NCI-H128 (cell line): ENCODE data around the gene S100A13.
"Not testable (repeated sequence)": the region's sequence is repeated elsewhere in the genome, so short reads cannot be mapped to it uniquely, and the experiment has no call there.

Experiments used
- DNase-seq: peaks from one replicate; lab custom pipeline; 2025; ENCODE audit not compliant: unreplicated experiment; lab: John Stamatoyannopoulos, UW

S100A13 gene

DNA sequence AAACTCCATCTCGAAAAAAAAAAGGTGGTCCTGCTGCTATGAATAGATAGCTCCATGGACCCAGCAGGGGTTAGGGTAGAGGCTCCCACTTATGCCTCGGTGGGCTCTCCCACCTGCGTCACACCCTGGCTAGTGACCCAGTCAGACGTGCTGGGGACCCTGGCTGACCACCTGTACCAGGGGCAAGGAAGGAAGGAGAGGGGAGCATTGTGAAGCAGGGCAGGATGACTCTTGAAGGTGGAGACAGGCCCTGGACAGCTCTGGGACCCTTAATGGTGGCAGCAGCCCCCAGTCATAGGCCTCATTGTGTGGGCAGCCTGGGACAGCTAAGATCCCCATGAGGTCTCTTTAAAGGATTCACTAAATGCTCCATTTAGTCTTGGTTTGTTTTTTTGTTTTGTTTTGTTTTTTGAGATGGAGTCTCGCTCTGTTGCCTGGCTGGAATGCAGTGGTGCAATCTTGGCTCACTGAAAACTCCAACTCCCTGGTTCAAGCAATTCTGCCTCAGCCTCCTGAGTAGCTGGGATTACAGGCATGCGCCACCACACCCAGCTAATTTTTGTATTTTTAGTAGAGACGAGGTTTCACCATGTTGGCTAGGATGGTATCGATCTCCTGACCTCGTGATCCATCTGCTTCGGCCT, 20.8 kb upstream of the S100A13 start:
- no peak for DNase-seq

GRCh38 chr1:153647346-153647714, 20.0 kb upstream of the S100A13 start:
- DNase-seq: no peak

- no peak for DNase-seq
Observed at GRCh38 chr1:153646672-153647345, 19.5 kb upstream of the S100A13 start.

- DNase-seq: no peak
Observed at GRCh38 chr1:153643816-153644215, 16.5 kb upstream of the S100A13 start.

GRCh38 chr1:153643100-153643499, 15.8 kb upstream of the S100A13 start:
- no peak for DNase-seq

DNA sequence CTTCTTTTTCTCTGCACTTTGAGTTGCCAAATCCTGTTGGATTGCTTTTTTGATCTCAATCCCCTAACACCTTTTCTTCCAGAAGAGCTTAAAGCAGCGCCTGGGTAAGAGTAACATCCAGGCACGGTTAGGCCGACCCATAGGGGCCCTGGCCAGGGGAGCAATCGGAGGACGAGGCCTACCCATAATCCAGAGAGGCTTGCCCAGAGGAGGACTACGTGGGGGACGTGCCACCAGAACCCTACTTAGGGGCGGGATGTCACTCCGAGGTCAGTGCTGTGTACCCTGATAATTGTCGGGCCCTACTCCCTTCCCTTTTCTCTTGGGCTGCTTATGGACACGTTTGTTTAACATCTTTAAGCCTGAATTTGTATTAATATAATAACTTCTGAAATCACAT, 14.9 kb upstream of the S100A13 start:
- no peak for DNase-seq

DNA sequence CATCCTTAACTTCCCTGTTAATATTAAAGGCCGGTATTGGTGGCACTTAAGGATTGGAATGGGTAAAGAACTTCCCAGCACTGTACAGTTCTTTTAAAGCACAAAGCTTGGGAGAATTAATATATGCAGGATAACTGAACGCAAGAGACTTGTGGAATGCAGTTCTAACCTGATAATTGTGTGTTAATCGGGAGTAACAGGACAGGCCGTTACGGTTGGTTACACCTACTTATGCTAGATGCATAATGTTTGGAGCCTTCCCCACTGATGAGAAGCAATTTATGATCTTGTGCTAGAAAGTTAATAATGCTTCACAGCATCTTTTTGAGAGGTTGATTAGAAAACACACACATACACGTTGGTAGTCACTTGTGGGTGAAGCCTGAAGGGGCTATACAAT, 13.6 kb upstream of the S100A13 start:
- DNase-seq: no peak

DNA sequence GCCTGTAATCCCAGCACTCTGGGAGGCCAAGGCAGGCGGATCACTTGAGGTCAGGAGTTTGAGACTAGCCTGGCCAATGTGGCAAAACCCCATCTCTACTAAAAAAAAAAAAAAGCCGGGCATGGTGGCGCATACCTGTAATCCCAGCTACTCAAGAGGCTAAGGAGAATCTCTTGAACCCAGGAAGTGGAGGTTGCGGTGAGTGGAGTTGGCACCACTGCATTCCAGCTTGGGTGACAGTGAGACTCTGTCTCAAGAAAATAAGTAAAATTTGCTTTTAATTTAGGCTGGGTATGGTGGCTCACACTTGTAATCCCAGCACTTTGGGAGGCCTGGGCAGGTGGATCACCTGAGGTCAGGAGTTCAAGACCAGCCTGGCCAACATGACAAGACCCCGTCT, 12.9 kb upstream of the S100A13 start:
- DNase-seq: not testable (repeated sequence)

- DNase-seq: no peak
Observed at GRCh38 chr1:153639280-153639679, 12.0 kb upstream of the S100A13 start.

DNA sequence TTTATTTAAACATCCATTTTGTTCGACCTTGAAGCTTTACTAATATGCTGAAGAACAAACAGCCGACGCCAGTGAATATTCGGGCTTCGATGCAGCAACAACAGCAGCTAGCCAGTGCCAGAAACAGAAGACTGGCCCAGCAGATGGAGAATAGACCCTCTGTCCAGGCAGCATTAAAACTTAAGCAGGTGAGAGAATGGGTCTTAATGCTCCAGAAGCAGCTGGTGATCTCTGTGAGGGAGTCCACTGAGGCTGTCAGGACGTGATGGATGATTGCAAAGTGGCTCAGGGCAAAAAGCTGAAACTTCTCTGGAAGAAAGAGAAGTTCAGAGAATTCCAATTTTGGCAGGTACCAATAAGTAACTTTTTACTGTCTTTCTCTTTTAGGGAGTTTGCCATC, 11.0 kb upstream of the S100A13 start:
- DNase-seq: no peak

DNA sequence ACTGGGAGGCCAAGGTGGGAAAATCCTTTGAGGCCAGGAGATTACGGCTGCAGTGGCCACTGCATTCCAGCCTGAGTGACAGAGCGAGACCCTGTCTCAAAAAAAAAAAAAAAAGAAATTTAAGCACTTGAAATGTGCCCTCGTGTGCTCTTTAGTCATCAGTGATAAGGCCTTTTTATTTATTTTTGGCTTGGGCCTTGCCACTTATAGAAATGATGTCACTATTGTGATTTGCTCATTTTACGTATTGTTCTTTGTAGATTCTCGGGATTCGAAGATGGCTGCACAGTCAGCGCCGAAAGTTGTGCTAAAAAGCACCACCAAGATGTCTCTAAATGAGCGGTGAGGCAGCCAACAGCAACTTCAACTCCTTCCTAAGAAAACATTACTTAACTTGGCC, 9.0 kb upstream of the S100A13 start:
- no peak for DNase-seq

DNA sequence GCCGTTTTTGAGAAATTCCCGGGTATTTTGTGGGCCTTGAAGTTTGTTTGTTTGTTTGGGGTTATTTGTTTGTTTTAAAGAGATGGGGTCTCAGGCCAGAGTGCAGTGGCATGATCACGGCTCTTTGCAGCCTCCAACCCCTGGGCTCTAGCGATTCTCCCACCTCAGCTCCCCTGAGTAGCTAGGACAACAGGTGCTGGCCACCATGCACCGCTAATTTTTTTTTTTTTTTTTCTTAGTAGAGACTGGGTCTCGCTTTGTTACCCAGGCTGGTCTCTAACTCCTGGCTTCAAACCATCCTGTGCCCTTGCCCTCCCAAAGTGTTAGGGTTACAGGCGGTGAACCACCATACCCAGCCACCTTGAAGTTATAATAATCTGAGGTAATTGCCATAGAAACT, 8.6 kb upstream of the S100A13 start:
- DNase-seq: no peak

GRCh38 chr1:153633754-153634665, 6.7 kb upstream of the S100A13 start, which contains the start of gene CHTOP:
Gene CHTOP, plus strand, starts transcription at chr1:153634066. Its CDS starts 2,523 bp downstream, at chr1:153636589.
- DNase-seq: peak; percentile 99

- no peak for DNase-seq
Observed at GRCh38 chr1:153633161-153633753, 6.0 kb upstream of the S100A13 start.

DNA sequence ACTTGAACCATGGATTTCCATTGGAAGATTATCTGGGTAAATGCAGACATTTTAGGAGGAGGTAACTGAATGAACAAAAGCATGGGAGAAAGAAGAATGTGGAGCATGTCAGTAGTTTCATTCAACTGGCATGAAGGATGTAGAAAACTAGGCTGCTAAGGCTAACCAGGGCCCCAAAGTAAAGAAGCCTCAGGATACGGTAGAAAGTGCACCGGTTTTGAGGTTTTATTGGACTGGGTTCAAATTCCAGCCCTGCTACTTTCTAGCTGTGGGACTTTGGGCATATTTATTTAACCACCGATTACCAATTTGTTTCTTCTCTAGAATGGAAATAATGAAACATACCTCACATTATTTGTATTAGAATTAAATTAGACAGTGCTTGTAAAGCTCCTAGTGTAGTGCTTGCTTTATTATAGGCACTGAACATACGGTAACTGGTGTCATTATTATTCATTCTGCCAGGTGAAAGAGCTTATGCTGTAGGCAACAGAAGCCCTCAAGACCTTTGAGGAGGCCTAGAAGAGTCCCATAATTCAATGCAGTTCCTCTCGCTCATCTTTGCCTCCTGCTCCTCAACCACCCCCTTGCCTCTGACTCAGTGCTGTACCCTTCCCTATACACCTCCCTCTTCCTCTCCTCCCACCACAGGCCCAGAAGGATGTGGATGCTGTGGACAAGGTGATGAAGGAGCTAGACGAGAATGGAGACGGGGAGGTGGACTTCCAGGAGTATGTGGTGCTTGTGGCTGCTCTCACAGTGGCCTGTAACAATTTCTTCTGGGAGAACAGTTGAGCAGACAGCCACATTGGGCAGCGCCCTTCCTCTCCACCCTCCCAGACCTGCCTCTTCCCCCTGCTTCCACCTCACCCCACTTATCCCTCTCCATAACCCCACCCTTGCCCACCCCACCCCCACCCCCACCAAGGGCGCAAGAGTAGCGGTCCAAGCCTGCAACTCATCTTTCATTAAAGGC, 4.0 kb upstream of the S100A13 start:
- no peak for DNase-seq

- no peak for DNase-seq
Observed at GRCh38 chr1:153630384-153630783, 3.1 kb upstream of the S100A13 start.

DNA sequence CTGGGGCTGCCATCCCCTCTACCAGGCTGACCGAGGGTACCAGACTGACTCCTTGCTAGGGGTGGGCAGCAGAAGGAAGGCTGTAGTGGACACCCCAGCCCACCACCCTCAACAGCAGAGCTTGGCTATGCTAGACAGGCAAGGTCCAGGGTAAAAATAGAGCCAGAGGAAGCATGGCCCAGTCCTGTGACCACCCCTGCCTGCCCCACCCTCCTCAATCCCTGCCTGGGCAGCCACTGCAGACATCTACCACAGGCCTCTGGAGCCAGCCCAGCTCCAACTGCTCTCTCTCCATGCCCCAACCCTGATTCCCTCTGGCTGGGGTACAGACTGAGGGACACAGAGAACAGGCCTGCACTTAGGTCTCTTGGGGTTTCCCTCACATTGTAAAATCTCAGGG, 2.7 kb upstream of the S100A13 start:
- DNase-seq: no peak

- no peak for DNase-seq
Observed at GRCh38 chr1:153629343-153629665, 2.0 kb upstream of the S100A13 start.

DNA sequence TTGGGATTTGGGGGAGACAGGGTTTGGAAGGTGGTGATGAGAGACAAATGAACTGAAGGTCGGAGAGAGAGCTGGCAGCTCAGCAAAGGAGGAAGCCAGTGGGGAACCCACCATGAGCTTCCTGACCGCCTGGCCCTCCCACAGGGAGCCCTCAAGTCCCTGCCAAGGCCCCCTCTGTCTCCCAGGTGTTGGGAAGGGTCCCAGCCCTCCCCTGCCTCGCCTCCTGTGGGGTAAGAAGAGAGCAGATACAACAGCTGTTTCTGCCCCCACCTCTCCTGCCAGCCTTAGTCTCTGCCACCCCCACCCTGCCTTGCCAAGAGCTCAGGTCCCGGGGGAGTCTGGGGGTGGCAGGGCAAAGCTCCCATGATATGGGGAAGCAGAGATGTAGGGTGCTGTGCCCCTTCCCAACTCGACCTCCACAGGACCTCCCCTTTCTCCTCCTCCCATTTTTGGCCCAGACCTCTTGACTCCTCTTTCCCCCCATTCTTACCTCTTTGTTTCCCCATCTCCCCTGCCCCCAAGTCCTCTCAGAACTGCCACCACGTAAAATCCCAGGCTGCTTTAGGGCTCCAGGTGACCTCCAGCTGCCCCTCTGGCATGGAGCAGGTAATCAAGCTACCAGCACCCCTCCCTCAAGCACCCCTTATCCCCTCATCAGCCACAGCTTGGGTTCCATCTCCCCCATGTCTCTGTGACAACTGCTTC, 1.5 kb upstream of the S100A13 start:
- no peak for DNase-seq
